Measurements from ENCODE around the gene IL1RAPL2.

The IL1RAPL2 gene

GRCh38 chrX:105375816-105376215 lies 809.8 kb downstream of the IL1RAPL2 start:
- H3K4me3 ChIP-seq (ENCODE audit: low read depth, low read length), result no peak overlapping the region
- TF ChIP-seq CTCF (conservative IDR thresholded peaks at IDR 0.05; ENCODE audit: low read depth, low read length), result no peak
- DNase-seq (ENCODE audit: low read depth), result peak; percentile 85

GRCh38 chrX:105424729-105425128 lies 858.7 kb downstream of the IL1RAPL2 start:
- H3K4me3 ChIP-seq (ENCODE audit: low read depth, low read length), result no peak overlapping the region
- TF ChIP-seq CTCF (conservative IDR thresholded peaks at IDR 0.05; ENCODE audit: low read depth, low read length), result no peak
- no peak for DNase-seq (ENCODE audit: low read depth)

- no peak overlapping the region for H3K4me3 ChIP-seq (ENCODE audit: low read depth, low read length)
- peak; percentile 27 for DNase-seq (ENCODE audit: low read depth)
- TF ChIP-seq CTCF (conservative IDR thresholded peaks at IDR 0.05; ENCODE audit: low read depth, low read length), result no peak
Measured at GRCh38 chrX:105451401-105451800, 885.4 kb downstream of the IL1RAPL2 start.

- H3K4me3 ChIP-seq (ENCODE audit: low read depth, low read length), result no peak overlapping the region
- DNase-seq (ENCODE audit: low read depth), result no peak
- no peak for TF ChIP-seq CTCF (conservative IDR thresholded peaks at IDR 0.05; ENCODE audit: low read depth, low read length)
Measured at GRCh38 chrX:105458846-105459245, 892.8 kb downstream of the IL1RAPL2 start.

GRCh38 chrX:105460376-105460775 lies 894.4 kb downstream of the IL1RAPL2 start:
- no peak overlapping the region for H3K4me3 ChIP-seq (ENCODE audit: low read depth, low read length)
- TF ChIP-seq CTCF (conservative IDR thresholded peaks at IDR 0.05; ENCODE audit: low read depth, low read length), result no peak
- DNase-seq (ENCODE audit: low read depth), result peak; percentile 86

- DNase-seq (ENCODE audit: low read depth), result peak; percentile 26
- H3K4me3 ChIP-seq (ENCODE audit: low read depth, low read length), result no peak overlapping the region
- no peak for TF ChIP-seq CTCF (conservative IDR thresholded peaks at IDR 0.05; ENCODE audit: low read depth, low read length)
Measured at GRCh38 chrX:105461016-105461415, 895.0 kb downstream of the IL1RAPL2 start.

GRCh38 chrX:105462186-105462585 lies 896.2 kb downstream of the IL1RAPL2 start:
- no peak overlapping the region for H3K4me3 ChIP-seq (ENCODE audit: low read depth, low read length)
- peak; percentile 33 for DNase-seq (ENCODE audit: low read depth)
- no peak for TF ChIP-seq CTCF (conservative IDR thresholded peaks at IDR 0.05; ENCODE audit: low read depth, low read length)

All from choroid plexus epithelial cell (primary cell).